Stimulated activated CD4-positive, alpha-beta T cell treated with anti-CD3 and anti-CD28 coated beads, Interleukin-4, amount 100 ng/mL, for 48 hours (primary cell): ENCODE results near the gene SLC35F3.

Experiments used
- DNase-seq, 2 donors: peaks; one replicate each; pipeline ENCODE4 v3.0.0-alpha.2; 2020; ENCODE audit warnings: low read depth in 2 of 2

SLC35F3 gene

DNA sequence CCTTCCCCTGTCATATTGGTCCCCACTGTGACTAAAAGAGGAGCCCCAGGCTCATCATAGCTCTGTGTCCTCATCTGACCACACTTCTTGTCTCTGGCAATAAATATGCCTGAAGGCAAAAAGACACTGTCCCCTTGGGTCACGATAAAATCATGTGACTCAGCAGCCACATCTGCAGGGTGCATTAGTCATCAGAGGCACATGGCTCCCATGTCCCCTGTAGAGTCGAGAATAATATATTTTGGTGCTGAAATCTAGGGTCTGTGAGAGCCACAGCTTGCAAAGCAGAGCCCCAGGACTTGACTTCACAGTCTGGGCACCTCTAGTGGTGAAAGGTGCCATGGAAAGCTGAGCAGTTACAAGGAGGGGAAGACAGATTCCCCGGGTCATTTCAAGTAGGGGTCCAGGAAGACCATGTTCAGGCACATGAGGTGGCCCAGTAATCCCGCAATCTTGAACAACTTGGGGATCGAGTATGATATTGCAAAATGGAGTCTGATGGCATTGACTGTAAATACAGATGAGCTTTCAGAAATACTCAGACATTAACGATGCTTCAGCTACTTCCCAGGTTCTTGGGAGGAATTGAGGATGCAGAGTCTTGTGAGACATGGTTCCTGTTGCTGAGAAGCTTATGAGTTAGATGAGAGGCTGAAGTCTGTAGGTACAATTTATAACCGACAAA is 68.6 kb downstream of the SLC35F3 start:
- no peak for DNase-seq

- DNase-seq = no peak
Measured at GRCh38 chr1:233975486-233975885, 71.0 kb downstream of the SLC35F3 start.

DNA sequence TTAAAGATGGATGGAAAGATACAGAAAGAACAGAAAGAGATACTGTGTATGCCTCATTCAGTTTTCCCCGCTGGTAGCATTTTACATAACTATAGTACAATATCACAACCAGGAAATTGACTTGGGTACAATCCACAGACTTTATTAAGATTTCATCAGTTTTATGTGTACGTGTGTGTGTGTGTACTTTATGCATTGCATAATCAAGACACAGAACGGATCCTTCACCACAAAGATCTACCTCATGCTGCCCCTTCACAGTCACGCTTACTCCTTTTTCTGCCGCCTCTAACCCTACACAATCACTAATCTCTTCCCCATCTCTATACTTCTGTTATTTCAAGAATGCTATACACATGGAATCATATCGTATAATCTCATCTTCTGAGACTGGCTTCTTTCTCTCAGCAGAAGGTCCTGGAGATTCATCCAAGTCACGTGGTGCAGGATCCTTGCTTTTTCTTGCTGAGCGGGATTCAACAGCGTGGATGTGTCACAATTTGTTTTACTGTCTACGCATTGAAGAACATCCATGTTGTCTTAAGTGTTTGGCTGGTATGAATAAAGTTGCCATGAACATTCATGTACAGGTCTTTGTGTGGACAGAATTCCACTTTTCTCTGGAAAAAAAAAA is 76.7 kb downstream of the SLC35F3 start:
- no peak for DNase-seq

DNA sequence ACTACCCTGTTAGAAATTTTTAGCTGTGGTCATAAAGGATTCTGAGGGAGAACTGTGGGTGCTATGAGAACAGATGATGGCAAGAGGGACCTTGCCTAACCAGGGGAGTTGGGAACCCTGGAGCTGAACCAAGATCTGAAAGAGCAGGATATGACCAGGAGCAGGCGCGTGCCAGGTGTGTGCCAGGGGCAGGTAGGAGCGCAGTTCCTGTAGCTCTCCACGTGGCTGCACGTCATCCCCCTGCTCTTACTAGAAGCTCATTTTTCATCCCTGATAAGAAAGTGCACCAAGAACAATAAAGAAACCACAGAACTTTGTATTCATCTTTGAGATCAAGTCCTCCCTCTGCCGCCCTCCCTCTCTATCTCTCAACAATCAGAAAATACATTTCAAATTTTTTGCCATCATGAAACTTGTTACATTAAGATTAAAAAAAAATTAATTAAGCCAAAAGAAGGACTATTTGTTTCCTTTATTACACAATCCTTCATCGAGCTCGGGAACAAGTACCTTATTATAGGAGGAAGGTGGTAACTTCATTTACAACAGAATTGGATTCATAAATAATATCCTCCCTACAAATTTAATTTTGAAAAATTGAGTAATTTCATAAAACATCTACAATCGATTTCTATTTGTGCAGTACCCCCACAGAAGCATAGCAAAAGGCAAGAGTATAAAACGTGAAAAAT is 78.5 kb downstream of the SLC35F3 start:
- DNase-seq = no peak

- no peak for DNase-seq
Measured at GRCh38 chr1:233983811-233984210, 79.3 kb downstream of the SLC35F3 start.

DNA sequence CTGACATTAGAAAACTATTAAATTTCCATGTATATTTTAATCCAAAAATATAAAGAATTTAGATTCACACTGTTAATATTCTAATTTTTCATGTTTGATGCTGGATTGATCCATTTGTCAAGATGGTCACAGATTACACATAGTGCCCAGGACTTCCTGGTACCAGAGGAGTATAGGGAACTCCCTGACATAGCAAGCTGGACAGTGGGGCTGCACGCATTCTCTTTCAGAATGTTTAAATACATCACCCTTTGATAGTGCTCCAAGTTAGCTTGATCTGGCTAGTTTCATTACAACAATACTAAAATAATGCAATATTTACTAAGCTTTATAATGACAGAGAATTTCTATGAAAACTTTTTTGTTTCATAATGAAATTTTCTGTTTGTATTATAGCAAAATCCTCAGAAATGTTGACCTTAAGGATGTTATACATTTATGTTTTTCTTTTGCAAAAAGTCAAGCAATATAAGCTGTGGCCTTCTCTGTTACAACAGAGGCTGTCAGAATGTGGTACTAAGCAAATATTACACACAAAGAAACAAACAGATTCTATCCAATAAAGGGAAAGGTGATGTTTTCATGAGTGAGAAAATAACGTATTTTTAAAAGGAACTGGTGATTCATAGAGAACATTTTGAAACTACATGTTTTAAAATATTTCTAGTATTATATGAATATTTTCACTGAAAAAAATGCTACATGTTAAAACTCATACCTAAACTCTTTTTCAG is 84.7 kb downstream of the SLC35F3 start:
- DNase-seq = no peak

- DNase-seq = no peak
Measured at GRCh38 chr1:233990486-233990885, 86.0 kb downstream of the SLC35F3 start.

GRCh38 chr1:233993651-233994050 is 89.2 kb downstream of the SLC35F3 start:
- no peak for DNase-seq

GRCh38 chr1:233994112-233994511 is 89.6 kb downstream of the SLC35F3 start:
- DNase-seq = no peak

DNA sequence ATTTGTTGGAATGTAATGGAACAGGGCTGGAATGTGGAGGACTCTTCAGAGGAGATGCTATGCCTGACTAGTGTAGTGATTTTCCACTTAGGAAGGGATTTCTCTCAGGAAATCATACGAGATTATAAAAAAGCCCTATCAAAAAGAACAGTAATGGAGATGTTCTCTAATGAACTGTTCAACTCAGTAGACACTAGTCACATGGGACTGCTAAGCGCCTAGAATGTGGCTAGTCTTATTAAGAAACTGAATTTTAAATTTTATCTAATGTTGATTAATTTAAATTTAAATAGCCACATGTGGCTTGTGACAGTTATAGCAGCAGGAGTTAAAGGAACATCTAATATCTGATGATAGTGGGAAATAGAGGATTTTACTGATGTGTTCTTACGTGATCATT is 94.0 kb downstream of the SLC35F3 start:
- DNase-seq = no peak

DNA sequence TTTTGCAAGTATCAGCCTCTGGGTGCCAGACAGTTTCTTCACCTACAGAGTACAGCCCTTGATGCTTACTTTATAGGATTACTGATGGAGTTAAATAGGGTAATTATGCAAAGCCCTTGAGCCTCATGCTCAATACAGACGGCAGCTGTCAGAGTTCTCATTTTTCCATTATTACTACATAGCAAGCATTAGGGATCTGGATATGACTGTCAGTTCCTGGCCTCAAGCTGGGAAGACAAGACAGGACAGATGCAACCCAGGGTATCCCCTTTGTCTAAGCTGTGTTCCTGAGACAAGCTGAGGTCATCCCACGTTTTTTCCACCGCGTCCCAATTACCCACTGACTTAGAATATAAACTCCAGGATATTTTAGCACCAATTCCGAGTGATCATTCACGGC is 94.4 kb downstream of the SLC35F3 start:
- no peak for DNase-seq

DNA sequence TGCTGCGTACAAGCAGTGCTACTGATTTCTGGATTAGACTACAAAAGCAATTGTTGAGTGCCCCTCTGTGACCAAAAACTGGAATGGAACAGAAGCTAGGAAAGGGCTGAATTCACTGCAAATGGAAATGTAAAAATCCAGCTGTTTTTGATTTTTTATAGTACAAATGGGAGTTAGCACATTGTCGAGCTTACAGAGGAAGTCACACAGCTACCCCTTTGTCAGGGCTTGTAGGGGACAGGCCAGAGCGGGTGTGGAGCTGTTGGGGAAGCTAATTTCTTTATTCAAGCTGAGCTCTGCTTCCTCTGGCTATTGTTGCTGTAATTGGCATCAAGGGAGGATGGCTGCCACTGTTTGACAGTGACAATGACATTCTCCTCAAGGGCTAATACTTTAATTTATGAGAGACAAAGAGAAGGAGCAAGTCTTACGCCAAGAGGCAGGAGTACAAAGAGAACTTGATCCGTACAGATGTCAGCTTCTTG is 96.1 kb downstream of the SLC35F3 start:
- DNase-seq = no peak

- no peak for DNase-seq
Measured at GRCh38 chr1:234001817-234002216, 97.3 kb downstream of the SLC35F3 start.

- DNase-seq = no peak
Measured at GRCh38 chr1:234004591-234004990, 100.1 kb downstream of the SLC35F3 start.

DNA sequence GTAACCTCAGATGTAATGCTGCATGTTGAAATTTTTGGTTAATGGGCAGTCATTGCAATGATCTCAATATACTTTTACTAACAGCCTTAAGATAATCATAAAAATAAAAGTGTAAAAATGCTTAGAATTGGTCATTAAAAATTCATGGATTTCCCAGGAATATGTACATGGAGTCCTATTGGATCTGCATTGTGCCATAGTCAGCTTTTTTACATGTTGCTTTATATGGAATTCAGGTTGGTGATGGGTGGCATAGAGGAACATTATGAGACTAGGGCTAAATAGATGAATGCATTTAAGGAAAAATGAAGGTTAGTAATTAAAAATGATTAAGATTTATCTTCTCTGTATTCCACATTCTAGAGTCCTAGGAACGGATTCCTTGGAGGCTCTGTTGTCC is 103.2 kb downstream of the SLC35F3 start:
- DNase-seq = no peak

- no peak for DNase-seq
Measured at GRCh38 chr1:234008591-234008990, 104.1 kb downstream of the SLC35F3 start.

DNA sequence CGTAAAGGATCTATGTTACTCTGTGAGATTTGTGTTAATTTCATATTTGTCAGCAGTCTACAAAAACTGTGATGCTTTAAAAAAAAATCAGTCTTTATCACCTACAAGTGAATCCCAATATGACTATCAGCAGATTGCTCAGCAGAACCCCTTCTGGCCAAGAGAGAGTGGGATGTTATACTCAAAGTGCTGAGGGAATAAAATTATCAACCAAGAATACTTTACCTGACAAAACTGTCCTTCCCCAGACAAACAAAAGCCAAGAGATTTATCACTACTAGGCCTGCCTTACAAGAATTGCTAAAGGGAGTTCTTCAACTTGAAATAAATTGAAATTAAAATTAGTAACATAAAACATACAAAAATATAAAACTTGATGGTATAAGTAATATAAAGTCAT is 105.2 kb downstream of the SLC35F3 start:
- no peak for DNase-seq

DNA sequence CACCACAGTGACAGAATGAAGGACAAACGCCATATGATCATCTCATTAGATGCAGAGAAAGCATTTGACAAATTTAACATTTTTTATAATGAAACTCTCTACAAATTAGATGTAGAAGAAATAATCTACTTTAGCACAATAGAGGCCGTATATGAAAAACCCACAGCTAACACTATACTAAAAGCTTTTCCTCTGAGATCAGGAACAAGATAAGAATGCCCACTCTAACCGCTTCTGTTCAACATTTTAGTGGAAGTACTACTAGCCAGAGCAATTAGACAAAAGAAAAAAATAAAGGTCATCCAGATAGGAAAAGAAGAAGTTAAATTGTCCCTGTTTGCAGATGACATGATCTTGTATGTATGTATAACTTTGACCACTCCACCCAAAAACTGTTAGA is 109.7 kb downstream of the SLC35F3 start:
- no peak for DNase-seq

DNA sequence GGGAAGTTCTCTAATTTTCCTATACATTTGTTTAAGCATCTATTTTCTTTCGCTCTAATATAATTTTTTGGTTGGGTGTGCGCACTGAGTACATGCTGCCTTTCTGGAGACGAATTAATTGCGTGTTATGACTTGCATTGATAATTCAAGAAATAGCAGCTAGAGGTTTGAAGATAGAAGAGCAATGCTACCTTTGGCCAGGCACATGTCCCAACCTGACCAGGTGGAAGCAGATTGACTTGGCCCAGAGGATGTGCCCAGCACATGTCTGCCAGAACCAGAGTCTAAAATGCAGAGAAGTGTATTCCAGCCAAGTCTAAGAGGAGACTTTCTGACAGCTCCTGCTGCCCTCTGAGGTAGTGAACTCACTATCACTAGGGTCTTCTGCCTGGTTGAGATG is 114.3 kb downstream of the SLC35F3 start:
- DNase-seq = no peak

- no peak for DNase-seq
Measured at GRCh38 chr1:234019387-234019786, 114.9 kb downstream of the SLC35F3 start.

DNA sequence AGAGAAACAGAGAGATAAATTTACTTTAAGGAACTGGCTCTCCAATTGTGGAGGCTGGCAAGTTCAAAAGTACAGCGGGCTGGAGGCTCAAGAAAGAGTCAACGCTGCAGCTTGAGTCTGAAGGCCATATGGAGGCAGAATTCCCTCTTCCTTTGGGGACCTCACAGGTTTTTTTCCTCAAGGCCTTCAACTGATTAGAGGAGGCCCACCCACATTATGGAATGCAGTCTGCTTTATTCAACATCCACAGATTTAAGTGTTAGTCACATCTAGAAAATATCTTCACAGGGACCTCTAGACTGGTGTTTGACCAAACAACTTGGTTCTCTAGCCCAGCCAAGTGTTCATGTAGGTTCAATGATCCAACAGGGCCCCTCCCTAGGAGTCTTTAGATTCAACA is 117.8 kb downstream of the SLC35F3 start:
- DNase-seq = no peak

GRCh38 chr1:234039603-234040002 is 135.1 kb downstream of the SLC35F3 start:
- DNase-seq = no peak
